IMR-90 (cell line): Measurements from ENCODE around the gene RBBP8NL. TPM values are rescaled to one million over a fixed set of nuclear protein-coding genes. Genes with fewer than 3 reads are reported as not detected.

Experiments
- ATAC-seq: fragments of 200-7000 bp; cut with Tn5 transposase; 2 replicates; pipeline ENCODE4 v1.9.1; 2020; ENCODE audit warnings: low read depth, mild to moderate bottlenecking, moderate library complexity
- BruUV-seq: library from RNA; stranded (reverse); fragments of 400-500 nt; replicated peaks from 2 replicates; lab custom pipeline; 2021; lab: Mats Ljungman, UMichigan
- CTCF ChIA-PET: fragments of 300-600 bp; formaldehyde crosslinking; extraction: SDS; loops from one replicate; lab custom pipeline; 2021; ENCODE audit warnings: antibody characterized with exemption; lab: Yijun Ruan, JAX
- POLR2A ChIA-PET: fragments of 300-600 bp; sonication (Branson Sonifier 250); formaldehyde crosslinking; loops from one replicate; lab custom pipeline; 2022; ENCODE audit warnings: antibody characterized with exemption; ENCODE audit not compliant: unreplicated experiment; lab: Charles Lee
- DNase-seq: peaks from one replicate; pipeline ENCODE4 v3.0.0; 2013
- H2AFZ ChIP-seq: replicated peaks from 2 replicates; pipeline ENCODE3; 2013; ENCODE audit warnings: low read length, mild to moderate bottlenecking; ENCODE audit not compliant: poor library complexity
- H2AK5ac ChIP-seq: 2 replicates; pipeline ENCODE4 v1.6.1; 2013; ENCODE audit warnings: low read depth, low read length, inconsistent platforms
- H2AK9ac ChIP-seq: replicated peaks from 2 replicates; pipeline ENCODE3; 2013; ENCODE audit warnings: mild to moderate bottlenecking, low read depth, low read length, moderate library complexity; ENCODE audit not compliant: poor library complexity
- H2BK120ac ChIP-seq: 2 replicates; pipeline ENCODE4 v1.6.1; 2013; ENCODE audit warnings: low read depth, low read length, inconsistent platforms
- H2BK15ac ChIP-seq: 3 replicates; pipeline ENCODE4 v1.6.1; 2013; ENCODE audit warnings: low read depth, low read length, inconsistent platforms
- H2BK20ac ChIP-seq: 2 replicates; pipeline ENCODE4 v1.6.1; 2013; ENCODE audit warnings: low read depth, mild to moderate bottlenecking, inconsistent platforms, low read length, moderate library complexity
- H2BK5ac ChIP-seq: 2 replicates; pipeline ENCODE4 v1.6.1; 2013; ENCODE audit warnings: mild to moderate bottlenecking, low read depth, low read length, inconsistent platforms; ENCODE audit not compliant: poor library complexity, severe bottlenecking
- H3K14ac ChIP-seq: replicated peaks from 2 replicates; pipeline ENCODE4 v1.6.1; 2013; ENCODE audit warnings: low read depth, low read length, inconsistent platforms
- H3K18ac ChIP-seq: 2 replicates; pipeline ENCODE4 v1.6.1; 2013; ENCODE audit warnings: low read depth, low read length, control low read depth
- H3K23ac ChIP-seq: 2 replicates; pipeline ENCODE4 v1.6.1; 2013; ENCODE audit warnings: low read depth, low read length, inconsistent platforms
- H3K27ac ChIP-seq: 2 replicates; pipeline ENCODE4 v1.5.1; 2013; ENCODE audit warnings: mild to moderate bottlenecking, control low read depth, low read length; ENCODE audit not compliant: insufficient read depth
- H3K27me3 ChIP-seq: 2 replicates; pipeline ENCODE4 v1.6.1; 2013; ENCODE audit warnings: low read length; ENCODE audit not compliant: control insufficient read depth, insufficient read depth
- H3K36me3 ChIP-seq: 2 replicates; pipeline ENCODE4 v1.6.1; 2013; ENCODE audit warnings: low read length, mixed read lengths; ENCODE audit not compliant: control insufficient read depth, insufficient read depth
- H3K4ac ChIP-seq: 2 replicates; pipeline ENCODE4 v1.6.1; 2013; ENCODE audit warnings: low read depth, low read length, inconsistent platforms
- H3K4me1 ChIP-seq: 2 replicates; pipeline ENCODE4 v1.6.1; 2013; ENCODE audit warnings: low read length, mixed read lengths; ENCODE audit not compliant: control insufficient read depth, insufficient read depth
- H3K4me2 ChIP-seq: 2 replicates; pipeline ENCODE4 v1.6.1; 2013; ENCODE audit warnings: low read depth, mild to moderate bottlenecking, control low read depth, low read length, moderate library complexity
- H3K4me3 ChIP-seq: 2 replicates; pipeline ENCODE4 v1.5.1; 2013; ENCODE audit warnings: low read depth, mild to moderate bottlenecking, control low read depth, low read length, moderate library complexity; ENCODE audit not compliant: insufficient read depth
- H3K56ac ChIP-seq: 2 replicates; pipeline ENCODE4 v1.6.1; 2013; ENCODE audit warnings: low read length, inconsistent platforms; ENCODE audit not compliant: insufficient read depth; ENCODE audit errors: extremely low read depth
- H3K79me1 ChIP-seq, 2 experiments: 2 replicates each; pipeline ENCODE4 v1.6.1; 2013; ENCODE audit warnings: low read length in 2 of 2, inconsistent platforms in 1 of 2, low read depth in 1 of 2
- H3K9ac ChIP-seq: 2 replicates; pipeline ENCODE4 v1.6.1; 2013; ENCODE audit warnings: low read depth, low read length, control low read depth
- H3K9me1 ChIP-seq: 2 replicates; pipeline ENCODE4 v1.6.1; 2013; ENCODE audit warnings: low read length, inconsistent platforms; ENCODE audit not compliant: insufficient read depth
- H3K9me3 ChIP-seq: 2 replicates; pipeline ENCODE4 v1.6.1; 2013; ENCODE audit warnings: low read length; ENCODE audit not compliant: control insufficient read depth, insufficient read depth
- H4K20me1 ChIP-seq: 2 replicates; pipeline ENCODE4 v1.6.1; 2013; ENCODE audit warnings: low read length, inconsistent platforms; ENCODE audit not compliant: insufficient read depth
- H4K5ac ChIP-seq: 2 replicates; pipeline ENCODE4 v1.6.1; 2013; ENCODE audit warnings: mild to moderate bottlenecking, low read depth, low read length, control low read depth
- H4K8ac ChIP-seq, 2 experiments: 2 replicates each; pipeline ENCODE4 v1.6.1; 2013; ENCODE audit warnings: low read depth in 2 of 2, low read length in 2 of 2, control low read depth in 1 of 2, inconsistent platforms in 1 of 2
- H4K91ac ChIP-seq: 2 replicates; pipeline ENCODE4 v1.6.1; 2013; ENCODE audit warnings: low read depth, low read length, inconsistent platforms; ENCODE audit not compliant: insufficient read depth
- BHLHE40 ChIP-seq: fragments of 150-350 bp; IDR thresholded peaks from 2 replicates; pipeline ENCODE4 v1.6.1; 2016; ENCODE audit warnings: mild to moderate bottlenecking, low read depth, low read length
- CEBPB ChIP-seq: IDR thresholded peaks from 2 replicates; pipeline ENCODE4 v1.6.1; 2012; ENCODE audit warnings: low read depth, low read length, improper control_type of control experiment
- CHD1 ChIP-seq: IDR thresholded peaks from 2 replicates; pipeline ENCODE4 v1.6.1; 2012; ENCODE audit warnings: low read depth, low read length, improper control_type of control experiment
- ELK1 ChIP-seq: fragments of 150-350 bp; IDR thresholded peaks from 2 replicates; pipeline ENCODE4 v1.6.1; 2016; ENCODE audit warnings: low read depth, mild to moderate bottlenecking, low read length, moderate library complexity, borderline replicate concordance
- FOS ChIP-seq: fragments of 150-350 bp; IDR thresholded peaks from 2 replicates; pipeline ENCODE4 v1.6.1; 2016; ENCODE audit warnings: low read depth, low read length
- MAFK ChIP-seq: IDR thresholded peaks from 2 replicates; pipeline ENCODE4 v1.6.1; 2012; ENCODE audit warnings: low read depth, low read length, improper control_type of control experiment
- MAZ ChIP-seq: IDR thresholded peaks from 2 replicates; pipeline ENCODE4 v1.6.1; 2012; ENCODE audit warnings: low read depth, mild to moderate bottlenecking, low read length, improper control_type of control experiment, moderate library complexity, borderline replicate concordance
- MXI1 ChIP-seq: IDR thresholded peaks from 2 replicates; pipeline ENCODE4 v1.6.1; 2012; ENCODE audit warnings: low read depth, mild to moderate bottlenecking, low read length, moderate library complexity, borderline replicate concordance
- NFE2L2 ChIP-seq: fragments of 150-350 bp; IDR thresholded peaks from 2 replicates; pipeline ENCODE4 v1.6.1; 2016; ENCODE audit warnings: low read depth, mild to moderate bottlenecking, low read length
- POLR2A ChIP-seq: IDR thresholded peaks from 2 replicates; pipeline ENCODE4 v1.6.1; 2012; ENCODE audit warnings: mild to moderate bottlenecking, low read depth, low read length
- RAD21 ChIP-seq: IDR thresholded peaks from 2 replicates; pipeline ENCODE4 v1.6.1; 2012; ENCODE audit warnings: low read length, improper control_type of control experiment
- RFX5 ChIP-seq: IDR thresholded peaks from 2 replicates; pipeline ENCODE4 v1.8.0; 2012; ENCODE audit warnings: low read depth, mild to moderate bottlenecking, low read length, moderate library complexity
- SMC3 ChIP-seq: fragments of 150-350 bp; IDR thresholded peaks from 2 replicates; pipeline ENCODE4 v1.6.1; 2016; ENCODE audit warnings: low read depth, mild to moderate bottlenecking, antibody characterized with exemption, low read length, moderate library complexity
- WGBS, 2 experiments: methylation state at CpG; one replicate each; pipeline versions ENCODE4 v1.1.5 to v1.1.7; 2013; ENCODE audit warnings: missing lambda C conversion rate in 2 of 2; ENCODE audit not compliant: insufficient read length in 1 of 2; ENCODE audit errors: extremely low coverage in 2 of 2; 5-methylcytosine and 5-hydroxymethylcytosine counted together
- dilution Hi-C: fragments of 300-500 bp; cut with HindIII; formaldehyde crosslinking; loops from one replicate; pipeline ENCODE4 v1.14.3; 2018; ENCODE audit warnings: low sequenced_read_pairs; ENCODE audit not compliant: unreplicated experiment
- in situ Hi-C: fragments of 300-500 bp; cut with MboI; formaldehyde crosslinking; loops from 3 replicates; pipeline ENCODE4 v1.14.3; 2019; ENCODE audit warnings: low sequenced_read_pairs, inconsistent platforms, mixed read lengths
- intact Hi-C: fragments of 100-400 bp; cut with micrococcal nuclease; formaldehyde crosslinking; loops from 2 replicates; pipeline ENCODE4 v1.10.0; 2022
- polyA plus RNA-seq, 3 experiments: library from polyadenylated mRNA; depleted of rRNA; stranded (reverse); fragments of >200 nt; gene quantifications; 2 replicates each; pipeline ENCODE4 v1.2.3, GENCODE V29; 2012; ENCODE audit warnings: low replicate concordance in 1 of 3
- total RNA-seq: library from RNA; depleted of rRNA; stranded (reverse); fragments of >200 nt; gene quantifications from 2 replicates; pipeline ENCODE4 v1.2.3, GENCODE V29; 2012
- TF ChIP-seq, protein P1 (sequence below): fragments of 150-350 bp; IDR thresholded peaks from 2 replicates; pipeline ENCODE4 v1.6.1; 2017; ENCODE audit warnings: mild to moderate bottlenecking, antibody characterized with exemption, low read length, low read depth
- TF ChIP-seq, protein P2 (sequence below): conservative IDR thresholded peaks from 2 replicates; pipeline ENCODE4 v1.5.1; 2012; ENCODE audit warnings: mild to moderate bottlenecking, low read depth, low read length, improper control_type of control experiment

Gene RBBP8NL
- total and polyA plus RNA-seq, 2 of the 4 experiments (the other 2 are of a cell fraction) = not detected

DNA sequence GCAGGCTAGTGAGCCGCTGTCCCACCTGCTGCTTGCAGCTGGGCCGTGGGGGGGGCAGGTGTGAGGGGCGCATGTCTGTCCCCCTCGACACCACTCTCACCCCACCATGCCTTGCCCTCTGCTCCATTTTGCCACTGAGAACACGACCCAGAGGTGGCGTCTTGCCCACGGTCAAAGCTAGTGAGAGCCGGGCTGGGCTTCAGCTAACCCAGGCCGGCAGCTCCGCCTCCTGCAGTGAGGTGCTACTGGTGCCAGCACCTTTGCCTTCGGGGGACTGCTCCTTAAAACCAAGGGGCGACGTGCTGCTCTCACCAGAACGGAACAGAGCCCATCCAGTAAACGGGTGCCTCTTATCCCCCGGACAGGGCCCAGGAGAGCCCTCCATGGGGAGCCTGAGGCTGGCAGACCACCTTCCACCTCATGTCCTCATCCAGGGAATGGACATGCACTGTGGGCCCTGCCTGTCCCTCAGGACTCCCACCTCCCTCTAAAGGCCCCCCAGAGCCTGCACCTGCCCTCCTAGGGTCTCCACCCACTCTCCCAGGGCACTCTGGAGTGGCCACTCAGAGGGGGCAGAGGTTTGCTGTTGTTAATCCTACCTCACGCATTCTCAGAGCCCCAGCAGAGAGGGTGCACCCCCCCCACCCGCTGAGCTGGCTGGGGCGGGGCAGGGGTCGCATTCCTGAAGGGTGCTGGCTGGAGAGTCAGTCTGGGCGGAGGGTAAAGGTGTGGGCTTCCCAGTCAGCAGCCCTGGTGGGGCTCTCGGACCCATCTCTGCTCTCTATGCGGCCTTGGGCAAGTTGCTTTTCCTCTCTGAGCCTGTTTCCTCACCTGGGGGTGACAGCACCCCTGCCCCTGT is 2.9 kb downstream of the RBBP8NL start:
- H3K23ac ChIP-seq = no peak overlapping the region
- H3K4me3 ChIP-seq = no peak overlapping the region
- H3K4ac ChIP-seq = no peak overlapping the region
- BruUV-seq = no TSS peak
- intact Hi-C loops (no loop called here), in situ Hi-C loops (no loop called here), dilution Hi-C loops (no loop called here)
- H2AFZ ChIP-seq = no peak overlapping the region
- no peak overlapping the region for H2BK5ac ChIP-seq
- ATAC-seq (no peak), DNase-seq (no peak)
- no peak overlapping the region for H4K91ac ChIP-seq
- H3K9ac ChIP-seq = no peak overlapping the region
- no peak overlapping the region for H3K4me2 ChIP-seq
- peaks cover 6% of the 10 kb centered on the region; the same call in 1 of the 2 replicates for H3K9me1 ChIP-seq
- 73% methylated on average over 12 of the region's 23 CpGs; no CpG with 5 or more reads in 1 of the 2 experiments for WGBS, 2 experiments
- H2BK120ac ChIP-seq = no peak overlapping the region
- no peak overlapping the region for H2AK5ac ChIP-seq
- no peak overlapping the region for H2AK9ac ChIP-seq
- no peaks in the 10 kb centered on the region for H3K36me3 ChIP-seq
- peaks cover 21% of the 10 kb centered on the region; the same call in 1 of the 2 replicates for H3K27me3 ChIP-seq
- no peaks in the 10 kb centered on the region for H3K4me1 ChIP-seq
- H4K20me1 ChIP-seq = no peaks in the 10 kb centered on the region; the same call in 1 of the 2 replicates
- H3K79me1 ChIP-seq = no peaks in the 10 kb centered on the region
- H3K27ac ChIP-seq = no peak overlapping the region
- ChIA-PET CTCF (no interaction called here), POLR2A (no interaction called here)
- H4K5ac ChIP-seq = no peak overlapping the region
- H3K9me3 ChIP-seq = no peaks in the 10 kb centered on the region
- H2BK15ac ChIP-seq = no peak overlapping the region
- H2BK20ac ChIP-seq = no peak overlapping the region
- H3K14ac ChIP-seq = no peak overlapping the region
- H4K8ac ChIP-seq = no peak overlapping the region
- H3K18ac ChIP-seq = no peak overlapping the region
- H3K56ac ChIP-seq = no peak overlapping the region
- TF ChIP-seq, protein P1, sequence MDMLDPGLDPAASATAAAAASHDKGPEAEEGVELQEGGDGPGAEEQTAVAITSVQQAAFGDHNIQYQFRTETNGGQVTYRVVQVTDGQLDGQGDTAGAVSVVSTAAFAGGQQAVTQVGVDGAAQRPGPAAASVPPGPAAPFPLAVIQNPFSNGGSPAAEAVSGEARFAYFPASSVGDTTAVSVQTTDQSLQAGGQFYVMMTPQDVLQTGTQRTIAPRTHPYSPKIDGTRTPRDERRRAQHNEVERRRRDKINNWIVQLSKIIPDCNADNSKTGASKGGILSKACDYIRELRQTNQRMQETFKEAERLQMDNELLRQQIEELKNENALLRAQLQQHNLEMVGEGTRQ = no peak
- no peak for TF ChIP-seq MXI1
- no peak for TF ChIP-seq CHD1
- TF ChIP-seq CEBPB = no peak
- TF ChIP-seq RFX5 = no peak
- no peak for TF ChIP-seq NFE2L2
- TF ChIP-seq ELK1 = no peak
- TF ChIP-seq SMC3 = no peak
- TF ChIP-seq RAD21 = no peak
- TF ChIP-seq MAZ = no peak
- TF ChIP-seq, protein P2, sequence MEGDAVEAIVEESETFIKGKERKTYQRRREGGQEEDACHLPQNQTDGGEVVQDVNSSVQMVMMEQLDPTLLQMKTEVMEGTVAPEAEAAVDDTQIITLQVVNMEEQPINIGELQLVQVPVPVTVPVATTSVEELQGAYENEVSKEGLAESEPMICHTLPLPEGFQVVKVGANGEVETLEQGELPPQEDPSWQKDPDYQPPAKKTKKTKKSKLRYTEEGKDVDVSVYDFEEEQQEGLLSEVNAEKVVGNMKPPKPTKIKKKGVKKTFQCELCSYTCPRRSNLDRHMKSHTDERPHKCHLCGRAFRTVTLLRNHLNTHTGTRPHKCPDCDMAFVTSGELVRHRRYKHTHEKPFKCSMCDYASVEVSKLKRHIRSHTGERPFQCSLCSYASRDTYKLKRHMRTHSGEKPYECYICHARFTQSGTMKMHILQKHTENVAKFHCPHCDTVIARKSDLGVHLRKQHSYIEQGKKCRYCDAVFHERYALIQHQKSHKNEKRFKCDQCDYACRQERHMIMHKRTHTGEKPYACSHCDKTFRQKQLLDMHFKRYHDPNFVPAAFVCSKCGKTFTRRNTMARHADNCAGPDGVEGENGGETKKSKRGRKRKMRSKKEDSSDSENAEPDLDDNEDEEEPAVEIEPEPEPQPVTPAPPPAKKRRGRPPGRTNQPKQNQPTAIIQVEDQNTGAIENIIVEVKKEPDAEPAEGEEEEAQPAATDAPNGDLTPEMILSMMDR = no peak
- TF ChIP-seq FOS = no peak
- TF ChIP-seq POLR2A = no peak
- no peak for TF ChIP-seq BHLHE40
- TF ChIP-seq MAFK = no peak
